Neural cell (in vitro differentiated cells): Measurements from ENCODE around the gene GPER1. TPM values are rescaled to one million over a fixed set of nuclear protein-coding genes. Genes with fewer than 3 reads are reported as not detected.

ENCODE experiments used
- H2AFZ ChIP-seq: fragments of 200-600, 300-800 bp; sonication (generic), shearing (Covaris generic); 2 replicates; pipeline ENCODE4 v1.6.0; 2014; ENCODE audit warnings: low read depth, mild to moderate bottlenecking, antibody characterized with exemption, low read length, moderate library complexity
- H3F3A ChIP-seq: fragments of 200-600 bp; shearing (Covaris generic); 2 replicates; pipeline ENCODE4 v1.6.1; 2016; ENCODE audit warnings: mild to moderate bottlenecking, moderate library complexity, mixed read lengths, antibody characterized with exemption, low read length; ENCODE audit not compliant: insufficient read depth, poor library complexity, severe bottlenecking
- H3K27ac ChIP-seq: fragments of 200-600, 300-800 bp; sonication (generic), shearing (Covaris generic); 2 replicates; pipeline ENCODE4 v1.5.1; 2014; ENCODE audit warnings: mild to moderate bottlenecking, low read length, moderate library complexity
- H3K27me3 ChIP-seq: fragments of 300-800, 200-600 bp; sonication (generic), shearing (Covaris generic); 2 replicates; pipeline ENCODE4 v1.6.0; 2014; ENCODE audit warnings: mild to moderate bottlenecking, low read depth, low read length, moderate library complexity; ENCODE audit not compliant: insufficient read depth
- H3K36me3 ChIP-seq: fragments of 300-800, 200-600 bp; sonication (generic), shearing (Covaris generic); 2 replicates; pipeline ENCODE4 v1.5.1; 2014; ENCODE audit warnings: mild to moderate bottlenecking, antibody characterized with exemption, low read length, moderate library complexity; ENCODE audit not compliant: insufficient read depth
- H3K4me2 ChIP-seq: fragments of 300-800, 200-600 bp; sonication (generic), shearing (Covaris generic); 2 replicates; pipeline ENCODE4 v1.6.0; 2014; ENCODE audit warnings: mild to moderate bottlenecking, low read length
- H3K4me3 ChIP-seq: fragments of 300-800, 200-600 bp; sonication (generic), shearing (Covaris generic); 2 replicates; pipeline ENCODE4 v1.5.1; 2014; ENCODE audit warnings: mild to moderate bottlenecking, low read length, moderate library complexity
- H3K79me2 ChIP-seq: fragments of 200-600 bp; shearing (Covaris generic); replicated peaks from 2 replicates; pipeline ENCODE4 v1.6.0; 2014; ENCODE audit warnings: mild to moderate bottlenecking, low read length, moderate library complexity; ENCODE audit not compliant: insufficient read depth
- H3K9ac ChIP-seq: fragments of 300-800, 200-600 bp; sonication (generic), shearing (Covaris generic); 2 replicates; pipeline ENCODE4 v1.6.1; 2016; ENCODE audit warnings: mild to moderate bottlenecking, low read length, mixed read lengths
- H3K9me2 ChIP-seq: fragments of 200-600 bp; shearing (Covaris generic); 2 replicates; pipeline ENCODE4 v1.6.1; 2016; ENCODE audit warnings: mild to moderate bottlenecking, low read length, mixed read lengths; ENCODE audit not compliant: insufficient read depth
- H3K9me3 ChIP-seq: fragments of 200-600, 300-800 bp; sonication (generic), shearing (Covaris generic); 2 replicates; pipeline ENCODE4 v1.6.1; 2016; ENCODE audit warnings: mild to moderate bottlenecking, mixed run types, low read length, moderate library complexity, mixed read lengths
- H4K20me1 ChIP-seq: fragments of 200-600 bp; shearing (Covaris generic); 2 replicates; pipeline ENCODE4 v1.6.1; 2016; ENCODE audit warnings: mild to moderate bottlenecking, mixed run types; ENCODE audit not compliant: insufficient read depth
- CTCF ChIP-seq: fragments of 450-650 bp; IDR thresholded peaks from 2 replicates; pipeline ENCODE4 v1.5.1; 2014; ENCODE audit warnings: antibody characterized with exemption, mild to moderate bottlenecking, moderate library complexity; ENCODE audit not compliant: poor library complexity, severe bottlenecking
- EP300 ChIP-seq: fragments of 450-650 bp; conservative IDR thresholded peaks from 2 replicates; pipeline ENCODE4 v1.6.1; 2014; ENCODE audit warnings: antibody characterized with exemption, mild to moderate bottlenecking, moderate library complexity; ENCODE audit not compliant: poor library complexity, severe bottlenecking
- EZH2 ChIP-seq: fragments of 200-600, 300-800 bp; shearing (Covaris generic), sonication (generic); IDR thresholded peaks from 2 replicates; pipeline ENCODE4 v1.6.1; 2014; ENCODE audit warnings: antibody characterized with exemption, low read length, borderline replicate concordance, mild to moderate bottlenecking; ENCODE audit not compliant: insufficient read depth, poor library complexity, severe bottlenecking
- MXI1 ChIP-seq: fragments of 450-650 bp; conservative IDR thresholded peaks from 2 replicates; pipeline ENCODE4 v1.6.1; 2014; ENCODE audit warnings: antibody characterized with exemption, mild to moderate bottlenecking; ENCODE audit not compliant: poor library complexity, severe bottlenecking
- POLR2AphosphoS5 ChIP-seq: IDR thresholded peaks from 2 replicates; pipeline ENCODE4 v1.6.1; 2012
- RAD21 ChIP-seq: fragments of 450-650 bp; conservative IDR thresholded peaks from 2 replicates; pipeline ENCODE4 v1.6.1; 2014; ENCODE audit warnings: antibody characterized with exemption, mild to moderate bottlenecking, moderate library complexity
- REST ChIP-seq: IDR thresholded peaks from 2 replicates; pipeline ENCODE4 v1.6.1; 2012; ENCODE audit warnings: borderline replicate concordance
- SMC3 ChIP-seq: fragments of 450-650 bp; conservative IDR thresholded peaks from 2 replicates; pipeline ENCODE4 v1.6.1; 2014; ENCODE audit warnings: antibody characterized with exemption, mild to moderate bottlenecking, moderate library complexity; ENCODE audit not compliant: poor library complexity
- TAF1 ChIP-seq: IDR thresholded peaks from 2 replicates; pipeline ENCODE4 v1.6.1; 2012; ENCODE audit warnings: low read depth
- polyA plus RNA-seq: library from polyadenylated mRNA; depleted of rRNA; stranded (reverse); fragments of >200 nt; gene quantifications from 2 replicates; pipeline ENCODE4 v1.2.3, GENCODE V29; 2014

Gene GPER1
- polyA plus RNA-seq, 1 donor from 2014 or later = not detected

GRCh38 chr7:1100834-1101562 is 13.1 kb downstream of the GPER1 start:
- H3K4me2 ChIP-seq = no peak overlapping the region
- no peak overlapping the region for H3K9ac ChIP-seq
- no peaks in the 10 kb centered on the region for H3F3A ChIP-seq
- no peaks in the 10 kb centered on the region for H3K36me3 ChIP-seq
- no peaks in the 10 kb centered on the region for H3K9me3 ChIP-seq
- H3K4me3 ChIP-seq = no peak overlapping the region
- no peak overlapping the region for H3K27ac ChIP-seq
- H3K27me3 ChIP-seq = no peaks in the 10 kb centered on the region
- no peaks in the 10 kb centered on the region for H3K9me2 ChIP-seq
- no peaks in the 10 kb centered on the region for H3K79me2 ChIP-seq
- TF ChIP-seq EP300 = no peak
- TF ChIP-seq TAF1 = no peak
- TF ChIP-seq RAD21 = no peak
- TF ChIP-seq SMC3 = no peak
- TF ChIP-seq MXI1 = no peak
- no peak for TF ChIP-seq REST
- TF ChIP-seq CTCF = no peak
- TF ChIP-seq POLR2AphosphoS5 = no peak
- no peak for TF ChIP-seq EZH2
- H2AFZ ChIP-seq = no peak overlapping the region
- H4K20me1 ChIP-seq = no peaks in the 10 kb centered on the region

- no peaks in the 10 kb centered on the region for H3K36me3 ChIP-seq
- no peaks in the 10 kb centered on the region for H3K9me2 ChIP-seq
- H3K79me2 ChIP-seq = no peaks in the 10 kb centered on the region
- no peak overlapping the region for H3K4me2 ChIP-seq
- H3K9ac ChIP-seq = no peak overlapping the region
- no peaks in the 10 kb centered on the region for H4K20me1 ChIP-seq
- no peak overlapping the region for H3K27ac ChIP-seq
- no peaks in the 10 kb centered on the region for H3K9me3 ChIP-seq
- H3K27me3 ChIP-seq = no peaks in the 10 kb centered on the region
- TF ChIP-seq POLR2AphosphoS5 = no peak
- no peak for TF ChIP-seq TAF1
- TF ChIP-seq EZH2 = no peak
- TF ChIP-seq CTCF = no peak
- no peak for TF ChIP-seq SMC3
- no peak for TF ChIP-seq MXI1
- TF ChIP-seq EP300 = no peak
- TF ChIP-seq REST = no peak
- TF ChIP-seq RAD21 = no peak
- H3F3A ChIP-seq = no peaks in the 10 kb centered on the region
- H3K4me3 ChIP-seq = no peak overlapping the region
- no peak overlapping the region for H2AFZ ChIP-seq
These were observed 13.9 kb downstream of the GPER1 start for GRCh38 chr7:1101563-1102431.
